HL-60/S4 treated with retinoic acid at 250 ng/mL for 4 days and 3 days (cell line): ENCODE measurements around the gene RAD18.

Experiments used
- in situ Hi-C: fragments of 300-500 bp; cut with MboI; formaldehyde crosslinking; loops from 2 replicates; pipeline ENCODE4 v1.7.0; 2022; ENCODE audit warnings: low sequenced_read_pairs

RAD18 gene

GRCh38 chr3:8870134-8870533 lies 93.1 kb downstream of the RAD18 start:
- in situ Hi-C loops: no loop called here

- in situ Hi-C loops: no loop called here
Measured at GRCh38 chr3:8869613-8870012, 93.7 kb downstream of the RAD18 start.

- in situ Hi-C loops: no loop called here
Measured at GRCh38 chr3:8868996-8869395, 94.3 kb downstream of the RAD18 start.

- in situ Hi-C loops: no loop called here
Measured at GRCh38 chr3:8867646-8868045, 95.6 kb downstream of the RAD18 start.

GRCh38 chr3:8865697-8866096 lies 97.6 kb downstream of the RAD18 start:
- in situ Hi-C loops: no loop called here

- in situ Hi-C loops: no loop called here
Measured at GRCh38 chr3:8864402-8865350, 98.6 kb downstream of the RAD18 start.

GRCh38 chr3:8863891-8864290 lies 99.4 kb downstream of the RAD18 start:
- in situ Hi-C loops: no loop called here

- in situ Hi-C loops: no loop called here
Measured at GRCh38 chr3:8857720-8858367, 105.4 kb downstream of the RAD18 start.

GRCh38 chr3:8856721-8857120 lies 106.6 kb downstream of the RAD18 start:
- in situ Hi-C loops: no loop called here

- in situ Hi-C loops: no loop called here
Measured at GRCh38 chr3:8856071-8856470, 107.2 kb downstream of the RAD18 start.

- in situ Hi-C loops: no loop called here
Measured at GRCh38 chr3:8854656-8855055, 108.6 kb downstream of the RAD18 start.

GRCh38 chr3:8853081-8853480 lies 110.2 kb downstream of the RAD18 start:
- in situ Hi-C loops: no loop called here

- in situ Hi-C loops: no loop called here
Measured at GRCh38 chr3:8852511-8852910, 110.8 kb downstream of the RAD18 start.

GRCh38 chr3:8851703-8852102 lies 111.6 kb downstream of the RAD18 start:
- in situ Hi-C loops: no loop called here

- in situ Hi-C loops: no loop called here
Measured at GRCh38 chr3:8848696-8849131, 114.6 kb downstream of the RAD18 start.

GRCh38 chr3:8847317-8847716 lies 116.0 kb downstream of the RAD18 start:
- in situ Hi-C loops: no loop called here

- in situ Hi-C loops: no loop called here
Measured at GRCh38 chr3:8846176-8846575, 117.1 kb downstream of the RAD18 start.

- in situ Hi-C loops: no loop called here
Measured at GRCh38 chr3:8845641-8846040, 117.6 kb downstream of the RAD18 start.

- in situ Hi-C loops: no loop called here
Measured at GRCh38 chr3:8843347-8843746, 119.9 kb downstream of the RAD18 start.

- in situ Hi-C loops: no loop called here
Measured at GRCh38 chr3:8842293-8842692, 121.0 kb downstream of the RAD18 start.

GRCh38 chr3:8841472-8841871 lies 121.8 kb downstream of the RAD18 start:
- in situ Hi-C loops: no loop called here

- in situ Hi-C loops: no loop called here
Measured at GRCh38 chr3:8840556-8840955, 122.7 kb downstream of the RAD18 start.
